IPS-20b (cell line): ENCODE measurements around the gene SLC36A2.

ENCODE experiments used
- H3K27ac ChIP-seq: one replicate; pipeline ENCODE4 v1.5.1; 2013; ENCODE audit warnings: low read length
- H3K27me3 ChIP-seq: 2 replicates; pipeline ENCODE4 v1.6.1; 2013; ENCODE audit warnings: mild to moderate bottlenecking, low read length, inconsistent platforms; ENCODE audit not compliant: insufficient read depth
- H3K36me3 ChIP-seq: 2 replicates; pipeline ENCODE4 v1.6.1; 2013; ENCODE audit warnings: low read depth, mild to moderate bottlenecking, inconsistent platforms, low read length, moderate library complexity; ENCODE audit not compliant: insufficient read depth
- H3K4me1 ChIP-seq: 2 replicates; pipeline ENCODE4 v1.6.1; 2013; ENCODE audit warnings: mild to moderate bottlenecking, control low read depth, inconsistent platforms, low read length, moderate library complexity; ENCODE audit not compliant: insufficient read depth
- H3K4me3 ChIP-seq: 2 replicates; pipeline ENCODE4 v1.5.1; 2013; ENCODE audit warnings: mild to moderate bottlenecking, low read length, inconsistent platforms
- H3K9ac ChIP-seq: 2 replicates; pipeline ENCODE4 v1.6.1; 2013; ENCODE audit warnings: low read depth, mild to moderate bottlenecking, inconsistent platforms, low read length, moderate library complexity
- H3K9me3 ChIP-seq: 2 replicates; pipeline ENCODE4 v1.6.1; 2013; ENCODE audit warnings: mild to moderate bottlenecking, low read depth, low read length, inconsistent platforms; ENCODE audit not compliant: insufficient read depth

Gene SLC36A2

GRCh38 chr5:151357792-151358191, 10.4 kb upstream of the SLC36A2 start:
- Histone ChIP-seq H3K36me3 (no peaks in the 10 kb centered on the region), H3K4me3 (no peak overlapping the region), H3K27ac (no peak overlapping the region), H3K4me1 (peaks cover 17% of the 10 kb centered on the region), H3K9me3 (peaks cover 4% of the 10 kb centered on the region; the same call in 1 of the 2 replicates), H3K9ac (no peak overlapping the region), H3K27me3 (no peaks in the 10 kb centered on the region)

- H3K27me3 ChIP-seq: peaks cover 5% of the 10 kb centered on the region; the same call in 1 of the 2 replicates
- H3K4me3 ChIP-seq: no peak overlapping the region
- H3K36me3 ChIP-seq: no peaks in the 10 kb centered on the region
- H3K4me1 ChIP-seq: peaks cover 17% of the 10 kb centered on the region
- H3K9me3 ChIP-seq: peaks cover 4% of the 10 kb centered on the region; the same call in 1 of the 2 replicates
- no peak overlapping the region for H3K9ac ChIP-seq
- no peak overlapping the region for H3K27ac ChIP-seq
Observed at GRCh38 chr5:151357097-151357496, 9.7 kb upstream of the SLC36A2 start.

DNA sequence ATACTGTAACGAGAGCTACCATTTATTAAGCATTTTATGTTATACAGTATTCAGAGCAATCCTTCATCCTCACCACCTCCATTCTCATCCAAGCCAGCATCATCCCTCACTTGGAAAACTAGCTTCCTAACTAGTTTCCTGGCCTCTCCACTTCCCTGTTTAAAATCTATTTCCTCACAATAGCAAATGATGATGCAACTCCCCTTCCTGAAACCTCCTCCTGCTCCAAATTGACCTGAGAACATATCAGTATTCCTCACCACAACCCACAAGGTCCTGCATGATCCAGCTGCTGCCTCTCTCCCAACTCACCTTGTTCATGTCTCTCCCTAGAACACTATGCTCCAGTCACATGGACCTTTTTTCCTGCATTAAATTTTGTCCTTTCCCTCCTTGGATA, 4.3 kb upstream of the SLC36A2 start:
- no peak overlapping the region for H3K9ac ChIP-seq
- no peaks in the 10 kb centered on the region for H3K36me3 ChIP-seq
- peaks cover 59% of the 10 kb centered on the region for H3K27me3 ChIP-seq
- H3K9me3 ChIP-seq: no peaks in the 10 kb centered on the region
- H3K4me1 ChIP-seq: peaks cover 12% of the 10 kb centered on the region
- H3K4me3 ChIP-seq: no peak overlapping the region
- H3K27ac ChIP-seq: no peak overlapping the region

GRCh38 chr5:151348789-151349188, 1.4 kb upstream of the SLC36A2 start:
- H3K4me3 ChIP-seq: no peak overlapping the region
- peaks cover 22% of the 10 kb centered on the region; the same call in 1 of the 2 replicates for H3K4me1 ChIP-seq
- H3K36me3 ChIP-seq: no peaks in the 10 kb centered on the region
- H3K27ac ChIP-seq: no peak overlapping the region
- H3K27me3 ChIP-seq: peaks cover 88% of the 10 kb centered on the region
- H3K9me3 ChIP-seq: no peaks in the 10 kb centered on the region
- H3K9ac ChIP-seq: no peak overlapping the region

DNA sequence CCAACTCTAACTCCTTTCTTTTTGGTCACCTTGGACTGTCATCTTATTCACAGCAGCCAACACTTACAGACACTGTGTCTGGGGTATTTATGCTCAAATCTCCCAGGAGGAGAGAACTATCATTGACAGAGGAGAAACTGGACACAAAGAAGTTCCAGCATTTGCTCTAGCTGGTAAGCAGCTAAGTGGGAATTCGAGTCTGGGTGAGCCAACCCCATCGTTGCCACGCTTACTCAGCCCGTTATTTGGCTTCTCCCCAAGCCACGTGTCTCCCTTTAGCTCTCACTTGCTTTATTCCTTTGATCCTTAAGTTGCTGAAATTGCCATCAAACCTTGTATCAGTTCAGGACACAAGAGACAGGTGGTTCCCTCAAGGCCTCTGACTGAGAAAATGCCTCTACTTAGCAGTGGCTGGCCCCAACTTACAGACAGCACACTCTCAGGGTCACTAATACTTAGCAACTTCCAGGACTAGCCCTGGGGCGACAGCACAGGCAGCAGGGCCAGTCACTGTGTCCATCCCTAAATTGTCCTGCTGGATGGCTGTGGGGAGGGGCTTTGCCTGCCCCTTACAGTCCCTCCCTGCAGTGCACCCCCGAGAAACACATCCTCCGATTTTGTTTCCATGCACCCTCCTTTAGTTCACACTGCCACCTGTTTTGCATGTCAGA, 1.4 kb downstream of the SLC36A2 start:
- peaks cover 97% of the 10 kb centered on the region for H3K27me3 ChIP-seq
- H3K9ac ChIP-seq: no peak overlapping the region
- peaks cover 22% of the 10 kb centered on the region; the same call in 1 of the 2 replicates for H3K4me1 ChIP-seq
- H3K4me3 ChIP-seq: peak overlapping the region; percentile 36; the same call in 1 of the 2 replicates
- H3K36me3 ChIP-seq: no peaks in the 10 kb centered on the region
- H3K9me3 ChIP-seq: no peaks in the 10 kb centered on the region
- no peak overlapping the region for H3K27ac ChIP-seq

DNA sequence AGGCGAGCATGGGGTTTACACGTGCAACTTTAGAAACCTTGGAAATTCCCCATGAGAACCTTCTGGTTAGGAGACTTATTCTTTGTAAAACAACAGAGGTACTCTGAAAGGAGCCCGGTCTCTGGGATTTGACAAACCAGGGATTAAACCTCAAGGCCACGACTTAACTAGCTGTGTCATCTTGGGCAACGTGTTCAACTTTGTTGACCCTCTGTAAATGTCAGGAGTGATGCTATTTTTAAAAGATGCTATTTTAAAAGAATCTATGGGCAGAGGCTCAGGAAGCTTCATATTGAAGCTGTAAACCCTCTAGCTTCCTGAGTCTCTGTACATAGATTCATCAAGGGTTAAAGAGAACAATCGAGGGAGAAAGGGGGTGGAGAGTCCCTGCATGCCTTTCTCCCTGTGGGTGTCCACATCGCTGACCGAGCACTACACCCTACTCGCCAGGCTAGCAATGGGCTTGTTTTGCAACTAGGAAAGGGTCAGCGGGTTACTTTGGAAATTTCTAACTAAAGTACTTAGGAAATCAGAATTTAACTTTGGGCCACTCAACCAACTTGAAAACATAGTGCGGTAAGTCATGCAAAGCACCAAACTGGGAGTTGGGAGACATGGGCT, 2.1 kb downstream of the SLC36A2 start:
- peaks cover 95% of the 10 kb centered on the region for H3K27me3 ChIP-seq
- no peak overlapping the region for H3K9ac ChIP-seq
- no peak overlapping the region for H3K27ac ChIP-seq

DNA sequence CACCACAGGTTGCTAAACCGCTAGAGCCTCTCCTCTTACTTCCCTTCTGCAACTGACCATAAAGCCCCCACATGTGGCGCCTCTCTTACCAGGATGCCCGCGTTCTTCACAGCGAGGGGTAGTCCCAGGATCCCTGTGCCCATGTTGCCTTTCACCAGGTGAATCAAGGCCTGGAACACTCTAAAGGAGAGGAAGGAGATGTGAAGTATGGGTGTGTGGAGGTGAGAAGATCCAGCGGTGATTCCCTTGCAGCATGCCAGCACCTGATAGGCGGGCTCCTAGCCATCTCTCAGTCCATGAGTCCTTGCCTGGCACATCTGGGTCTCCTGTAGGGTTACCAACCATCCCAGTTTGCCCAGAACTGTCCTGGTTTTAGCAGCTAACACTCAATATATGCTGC, 3.3 kb downstream of the SLC36A2 start:
- Histone ChIP-seq H3K27ac (no peak overlapping the region), H3K27me3 (peaks cover 85% of the 10 kb centered on the region), H3K36me3 (no peaks in the 10 kb centered on the region), H3K9ac (no peak overlapping the region), H3K4me3 (no peak overlapping the region), H3K9me3 (no peaks in the 10 kb centered on the region), H3K4me1 (peaks cover 22% of the 10 kb centered on the region; the same call in 1 of the 2 replicates)

More for the DNA sequence above, 2.1 kb downstream of the SLC36A2 start:
- H3K36me3 ChIP-seq: no peaks in the 10 kb centered on the region
- H3K9me3 ChIP-seq: no peaks in the 10 kb centered on the region
- peaks cover 22% of the 10 kb centered on the region; the same call in 1 of the 2 replicates for H3K4me1 ChIP-seq
- peak overlapping the region; percentile 36; the same call in 1 of the 2 replicates for H3K4me3 ChIP-seq

GRCh38 chr5:151340004-151340403, 7.4 kb downstream of the SLC36A2 start:
- peaks cover 44% of the 10 kb centered on the region for H3K27me3 ChIP-seq
- H3K9ac ChIP-seq: no peak overlapping the region
- H3K27ac ChIP-seq: no peak overlapping the region

DNA sequence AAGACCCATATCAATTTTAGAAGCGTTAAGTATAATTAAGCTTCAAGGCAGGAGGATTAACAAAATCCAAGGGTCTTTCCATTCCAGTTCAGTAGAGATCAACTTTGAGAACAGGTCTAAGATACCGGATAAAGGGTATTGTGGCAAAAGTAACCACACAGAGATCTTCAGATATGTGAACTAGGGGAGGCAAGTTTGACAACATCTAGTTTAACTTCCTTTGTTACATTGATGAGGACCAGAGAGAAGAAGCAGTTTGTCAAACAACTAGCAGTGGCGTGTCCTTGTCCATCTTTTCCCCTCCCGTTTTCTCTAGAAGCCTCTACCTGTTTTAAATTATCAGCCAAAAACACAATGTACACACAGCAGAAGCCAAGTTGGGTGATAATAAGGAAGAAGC, 8.6 kb downstream of the SLC36A2 start:
- no peaks in the 10 kb centered on the region for H3K4me1 ChIP-seq
- no peak overlapping the region for H3K4me3 ChIP-seq
- H3K9me3 ChIP-seq: no peaks in the 10 kb centered on the region
- H3K36me3 ChIP-seq: no peaks in the 10 kb centered on the region
- no peak overlapping the region for H3K27ac ChIP-seq
- H3K9ac ChIP-seq: no peak overlapping the region
- peaks cover 31% of the 10 kb centered on the region for H3K27me3 ChIP-seq

More at GRCh38 chr5:151340004-151340403, 7.4 kb downstream of the SLC36A2 start:
- Histone ChIP-seq H3K4me3 (no peak overlapping the region), H3K4me1 (peaks cover 2% of the 10 kb centered on the region; the same call in 1 of the 2 replicates), H3K36me3 (no peaks in the 10 kb centered on the region), H3K9me3 (no peaks in the 10 kb centered on the region)

DNA sequence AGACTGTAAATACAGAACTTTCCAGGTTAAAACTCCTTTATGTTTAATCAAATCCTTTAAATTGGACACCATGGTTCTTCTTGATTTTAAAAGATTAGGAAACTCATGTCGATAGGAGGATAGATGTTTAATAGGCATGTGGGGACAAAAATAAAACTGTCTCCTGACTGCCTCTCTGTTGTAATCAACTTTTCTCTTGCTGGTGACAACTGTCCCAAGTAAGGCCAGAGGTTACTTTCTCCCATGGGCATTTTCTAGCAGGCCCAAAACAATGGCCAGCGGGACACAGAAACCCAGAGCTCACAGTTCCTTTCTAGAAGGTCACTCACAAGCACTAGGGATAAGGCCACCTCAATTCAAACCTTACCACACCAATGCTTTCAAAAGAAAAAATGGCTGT, 14.5 kb downstream of the SLC36A2 start:
- Histone ChIP-seq H3K27ac (no peak overlapping the region), H3K4me3 (no peak overlapping the region), H3K36me3 (no peaks in the 10 kb centered on the region), H3K9me3 (no peaks in the 10 kb centered on the region), H3K27me3 (no peaks in the 10 kb centered on the region), H3K4me1 (no peaks in the 10 kb centered on the region), H3K9ac (no peak overlapping the region)

GRCh38 chr5:151328734-151329133, 18.6 kb downstream of the SLC36A2 start:
- no peaks in the 10 kb centered on the region for H3K36me3 ChIP-seq
- peaks cover 11% of the 10 kb centered on the region; the same call in 1 of the 2 replicates for H3K4me1 ChIP-seq
- H3K9ac ChIP-seq: no peak overlapping the region
- no peak overlapping the region for H3K27ac ChIP-seq
- H3K9me3 ChIP-seq: no peaks in the 10 kb centered on the region
- H3K27me3 ChIP-seq: no peaks in the 10 kb centered on the region
- no peak overlapping the region for H3K4me3 ChIP-seq

DNA sequence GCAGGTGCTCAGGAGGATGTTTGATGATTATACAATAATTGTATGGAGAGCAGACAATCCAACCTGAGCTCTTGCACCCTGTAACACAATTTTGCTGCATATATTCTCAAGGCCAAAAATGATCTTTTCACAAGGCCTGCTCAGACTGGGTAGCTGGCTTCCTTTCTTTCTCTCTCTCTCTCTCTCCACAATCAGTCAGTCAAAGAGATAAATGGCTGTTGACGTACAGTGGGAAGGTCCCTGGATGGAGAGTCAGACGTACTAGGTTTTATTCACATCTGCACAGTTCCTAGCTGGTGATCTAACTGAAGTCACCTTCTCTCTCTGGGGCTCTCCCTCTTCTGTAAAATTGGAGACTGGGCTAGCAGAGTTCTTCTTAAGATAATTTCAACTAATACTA, 19.8 kb downstream of the SLC36A2 start:
- Histone ChIP-seq H3K4me1 (peaks cover 11% of the 10 kb centered on the region; the same call in 1 of the 2 replicates), H3K4me3 (no peak overlapping the region), H3K36me3 (no peaks in the 10 kb centered on the region), H3K27ac (no peak overlapping the region), H3K9me3 (no peaks in the 10 kb centered on the region), H3K9ac (no peak overlapping the region), H3K27me3 (no peaks in the 10 kb centered on the region)
